ENCODE results near the gene SMARCA4.

- no peak for TF ChIP-seq CTCF (IDR thresholded peaks at IDR 0.05)
- no peak for TF ChIP-seq POLR2A (IDR thresholded peaks at IDR 0.05)
These were observed 66.6 kb downstream of the SMARCA4 start for GRCh38 chr19:11027381-11027780.

All from right lobe of liver (tissue), 4 donors.